Colonic mucosa (tissue), 4 donors: ENCODE results near the gene CALN1. TPM values are rescaled to one million over a fixed set of nuclear protein-coding genes. Genes with fewer than 3 reads are reported as not detected.

ENCODE experiments used
- DNase-seq: peaks from one replicate; pipeline ENCODE4 v3.0.0-alpha.2; 2020
- H3K27ac ChIP-seq: fragments of 200-600 bp; one replicate; pipeline ENCODE4 v1.8.0; 2021
- H3K27me3 ChIP-seq: fragments of 200-600 bp; one replicate; pipeline ENCODE4 v1.8.0; 2021
- H3K36me3 ChIP-seq: fragments of 200-600 bp; one replicate; pipeline ENCODE4 v1.8.0; 2021
- H3K4me1 ChIP-seq: fragments of 200-600 bp; one replicate; pipeline ENCODE4 v1.8.0; 2021; ENCODE audit warnings: mild to moderate bottlenecking
- H3K4me3 ChIP-seq: fragments of 200-600 bp; one replicate; pipeline ENCODE4 v1.8.0; 2021
- H3K9ac ChIP-seq, 2 donors: one replicate each; pipeline ENCODE4 v1.7.0; 2013; ENCODE audit warnings: control low read depth in 2 of 2, low read depth in 2 of 2, low read length in 2 of 2
- H3K9me3 ChIP-seq: fragments of 200-600 bp; one replicate; pipeline ENCODE4 v1.8.0; 2021
- intact Hi-C: fragments of 100-400 bp; cut with DNase I; formaldehyde crosslinking; loops from one replicate; pipeline ENCODE4 v1.14.1; 2022
- total RNA-seq, 2 donors: library from RNA; stranded (reverse); fragmentation: NEBNext Ultra II Directional in 1 of 2; extraction: Animal tissue kit (Norgen Biotek cat#: 25700) in 1 of 2; gene quantifications; one replicate each; pipeline ENCODE4 v1.2.1, GENCODE V29; 2021
- TF ChIP-seq, protein P1 (sequence below): fragments of 200-600 bp; IDR thresholded peaks from one replicate; pipeline ENCODE4 v1.8.0; 2022; ENCODE audit warnings: antibody characterized with exemption, mild to moderate bottlenecking
- donor health status: healthy.
- donor health status: DM: no; HTN: no; CAD: no.
- donor health status: DM: no; HTN: no; CAD: no.

The CALN1 gene
- total RNA-seq, 2 donors from 2014 or later = 0.37 TPM; not detected in 1

DNA sequence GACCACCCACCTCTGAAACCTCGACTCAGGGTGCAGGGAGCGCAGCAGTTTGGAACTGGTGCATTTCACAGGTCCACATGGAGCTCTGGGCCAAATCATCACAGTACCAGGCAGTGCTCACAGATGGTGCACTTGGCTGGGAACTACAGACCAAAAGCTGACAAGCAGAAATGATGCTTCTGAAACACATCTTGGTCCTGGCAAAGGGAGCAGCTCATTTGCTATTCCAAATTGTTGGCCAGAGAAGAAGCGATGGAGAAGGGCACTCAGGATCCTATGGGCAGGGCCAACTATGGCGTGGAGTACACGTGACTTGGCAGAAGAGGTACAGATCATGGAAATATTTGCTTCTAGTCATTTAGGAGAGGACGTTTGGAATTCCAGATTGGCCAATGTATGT lies 383.9 kb downstream of the CALN1 start:
- TF ChIP-seq, protein P1, sequence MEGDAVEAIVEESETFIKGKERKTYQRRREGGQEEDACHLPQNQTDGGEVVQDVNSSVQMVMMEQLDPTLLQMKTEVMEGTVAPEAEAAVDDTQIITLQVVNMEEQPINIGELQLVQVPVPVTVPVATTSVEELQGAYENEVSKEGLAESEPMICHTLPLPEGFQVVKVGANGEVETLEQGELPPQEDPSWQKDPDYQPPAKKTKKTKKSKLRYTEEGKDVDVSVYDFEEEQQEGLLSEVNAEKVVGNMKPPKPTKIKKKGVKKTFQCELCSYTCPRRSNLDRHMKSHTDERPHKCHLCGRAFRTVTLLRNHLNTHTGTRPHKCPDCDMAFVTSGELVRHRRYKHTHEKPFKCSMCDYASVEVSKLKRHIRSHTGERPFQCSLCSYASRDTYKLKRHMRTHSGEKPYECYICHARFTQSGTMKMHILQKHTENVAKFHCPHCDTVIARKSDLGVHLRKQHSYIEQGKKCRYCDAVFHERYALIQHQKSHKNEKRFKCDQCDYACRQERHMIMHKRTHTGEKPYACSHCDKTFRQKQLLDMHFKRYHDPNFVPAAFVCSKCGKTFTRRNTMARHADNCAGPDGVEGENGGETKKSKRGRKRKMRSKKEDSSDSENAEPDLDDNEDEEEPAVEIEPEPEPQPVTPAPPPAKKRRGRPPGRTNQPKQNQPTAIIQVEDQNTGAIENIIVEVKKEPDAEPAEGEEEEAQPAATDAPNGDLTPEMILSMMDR = no peak
- no peak for DNase-seq
- no peak overlapping the region for H3K9ac ChIP-seq
- H3K4me3 ChIP-seq = no peak overlapping the region
- H3K4me1 ChIP-seq = no peaks in the 10 kb centered on the region
- intact Hi-C loops = no loop called here
- H3K36me3 ChIP-seq = no peaks in the 10 kb centered on the region
- no peaks in the 10 kb centered on the region for H3K9me3 ChIP-seq
- H3K27me3 ChIP-seq = no peaks in the 10 kb centered on the region
- H3K27ac ChIP-seq = no peak overlapping the region

DNA sequence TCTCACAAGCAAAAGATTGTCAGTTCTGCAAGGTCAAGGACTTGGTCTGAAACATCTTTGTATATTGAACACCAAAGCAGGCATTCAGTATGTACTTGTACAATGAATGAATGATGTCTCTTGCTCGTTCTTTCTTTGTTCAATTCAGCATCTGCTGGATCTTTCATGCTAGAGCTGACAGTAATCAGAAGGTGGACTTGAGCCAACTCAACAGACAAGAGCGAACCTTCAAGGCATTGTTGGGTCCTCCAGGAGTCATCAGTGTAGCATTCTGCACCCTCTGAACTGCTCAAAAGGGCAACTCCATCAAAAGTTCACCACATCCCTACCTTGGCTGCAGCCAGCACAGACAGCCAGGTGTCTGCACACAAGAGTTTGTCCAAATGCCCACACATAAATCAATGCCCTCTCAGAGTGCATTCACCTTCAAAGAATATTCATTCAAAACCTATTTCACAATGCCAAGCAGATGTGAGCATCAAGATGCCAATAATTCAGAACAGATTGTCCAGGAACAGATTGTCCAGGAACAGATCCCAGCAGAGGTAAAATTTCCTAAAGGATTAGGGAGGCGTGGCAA lies 386.7 kb downstream of the CALN1 start:
- Histone ChIP-seq H3K36me3 (no peaks in the 10 kb centered on the region), H3K9me3 (no peaks in the 10 kb centered on the region), H3K4me1 (no peaks in the 10 kb centered on the region), H3K27ac (no peak overlapping the region), H3K4me3 (no peak overlapping the region), H3K27me3 (no peaks in the 10 kb centered on the region), H3K9ac (no peak overlapping the region)
- TF ChIP-seq, protein P1 = no peak
- DNase-seq = no peak
- intact Hi-C loops = no loop called here

DNA sequence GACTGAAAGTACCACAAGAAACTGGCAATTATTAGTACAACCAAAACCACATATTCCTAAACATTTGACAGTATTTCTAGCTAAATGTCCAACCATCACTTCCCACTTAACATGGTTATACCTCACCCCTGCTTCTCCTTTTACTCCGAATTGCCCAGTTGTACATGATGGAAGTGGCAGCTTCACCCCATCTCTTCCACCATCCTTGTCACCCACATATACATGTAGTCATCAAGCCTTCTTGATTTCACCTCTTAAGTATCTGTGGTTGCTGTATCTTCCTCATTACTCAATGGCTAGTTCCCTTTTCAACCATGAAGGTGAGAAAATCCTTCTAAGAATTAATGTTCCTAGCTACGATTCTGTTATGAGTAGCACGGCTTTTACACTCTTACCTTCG lies 388.2 kb downstream of the CALN1 start:
- Histone ChIP-seq H3K9ac (no peak overlapping the region), H3K4me1 (no peaks in the 10 kb centered on the region), H3K4me3 (no peak overlapping the region), H3K36me3 (no peaks in the 10 kb centered on the region), H3K27me3 (no peaks in the 10 kb centered on the region), H3K9me3 (no peaks in the 10 kb centered on the region), H3K27ac (no peak overlapping the region)
- intact Hi-C loops = no loop called here
- DNase-seq = no peak
- TF ChIP-seq, protein P1 = no peak

DNA sequence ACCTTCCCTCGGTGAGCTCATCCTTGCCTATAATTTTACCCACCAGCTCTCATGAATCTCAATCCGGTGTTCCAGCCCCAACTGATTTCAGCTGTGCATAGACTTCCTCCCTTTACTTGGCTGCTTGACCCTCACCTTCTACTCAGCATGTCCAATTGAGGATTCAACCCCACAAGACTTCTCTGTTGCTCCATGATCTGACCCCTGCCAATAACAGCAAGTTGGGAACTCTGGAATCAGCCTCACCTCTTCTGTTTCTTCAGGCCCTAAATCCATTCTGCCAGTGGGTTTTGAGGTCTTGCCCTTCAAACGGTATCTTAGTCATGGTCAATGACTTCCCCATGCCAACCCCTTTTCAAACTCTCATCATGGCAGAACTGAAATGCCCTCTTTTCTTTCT lies 390.4 kb downstream of the CALN1 start:
- Histone ChIP-seq H3K27ac (no peak overlapping the region), H3K4me1 (no peaks in the 10 kb centered on the region), H3K9ac (no peak overlapping the region), H3K36me3 (no peaks in the 10 kb centered on the region), H3K4me3 (no peak overlapping the region), H3K9me3 (no peaks in the 10 kb centered on the region), H3K27me3 (no peaks in the 10 kb centered on the region)
- no peak for DNase-seq
- TF ChIP-seq, protein P1 = no peak
- intact Hi-C loops = no loop called here

DNA sequence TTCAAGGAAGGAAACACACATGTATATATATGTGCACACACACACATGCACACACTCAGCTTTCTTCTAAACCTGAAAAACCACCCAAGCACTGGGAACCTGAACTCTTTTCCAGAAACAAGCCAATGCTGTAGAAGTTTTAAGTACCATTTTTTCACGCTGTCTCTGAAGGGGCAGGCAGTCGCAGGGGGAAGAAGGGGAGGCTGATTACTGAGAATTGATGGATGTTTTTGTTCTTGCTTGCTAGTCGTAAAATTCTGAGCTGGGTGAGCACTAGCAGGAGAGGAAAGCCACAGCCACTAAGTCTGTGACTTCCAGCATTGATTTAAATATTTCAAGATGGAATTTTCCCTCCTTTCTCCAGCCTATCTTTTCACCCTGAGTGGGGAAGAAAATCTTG lies 391.8 kb downstream of the CALN1 start:
- Histone ChIP-seq H3K9ac (no peak overlapping the region), H3K4me3 (no peak overlapping the region), H3K4me1 (no peaks in the 10 kb centered on the region), H3K27ac (no peak overlapping the region), H3K9me3 (no peaks in the 10 kb centered on the region), H3K27me3 (no peaks in the 10 kb centered on the region), H3K36me3 (no peaks in the 10 kb centered on the region)
- TF ChIP-seq, protein P1 = no peak
- intact Hi-C loops = no loop called here
- no peak for DNase-seq
